NCI-H1105 (cell line): ENCODE measurements around the gene SH3PXD2A.
"Not testable (repeated sequence)": the region's sequence is repeated elsewhere in the genome, so short reads cannot be mapped to it uniquely, and the experiment has no call there.

Experiments used
- DNase-seq: peaks from one replicate; lab custom pipeline; 2025; lab: John Stamatoyannopoulos, UW

Gene SH3PXD2A

DNA sequence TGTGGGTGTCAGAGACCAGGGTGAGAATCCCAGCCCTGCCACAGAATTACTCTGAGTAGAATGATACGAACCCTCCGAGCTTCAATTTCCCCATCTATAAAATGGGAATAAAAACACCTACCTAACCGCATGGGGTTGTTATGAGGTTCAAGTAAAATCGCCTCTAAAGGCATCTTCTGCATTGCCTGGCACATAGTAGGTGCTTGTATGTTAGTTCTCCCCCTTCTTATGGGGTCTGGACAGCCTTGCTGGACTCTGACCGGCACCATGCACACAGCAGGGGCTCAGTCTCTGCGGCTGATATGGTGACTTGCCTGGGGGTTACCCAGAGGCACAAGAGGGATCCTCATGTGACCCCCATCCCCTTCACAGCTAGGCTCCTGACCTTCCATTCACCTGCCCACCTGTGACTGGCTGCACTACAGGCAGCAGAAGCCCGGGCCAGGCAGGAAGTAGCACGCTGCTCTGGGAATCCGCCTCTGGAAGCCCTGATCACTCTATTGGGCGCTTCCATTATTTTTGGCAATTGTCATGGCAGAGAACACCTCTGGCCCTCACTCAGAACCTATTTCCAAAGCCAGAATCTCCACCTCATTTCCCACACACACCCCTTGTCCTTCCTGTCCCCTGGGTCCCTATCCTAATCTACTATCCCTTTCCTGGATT, 6.0 kb downstream of the SH3PXD2A start:
- no peak for DNase-seq

DNA sequence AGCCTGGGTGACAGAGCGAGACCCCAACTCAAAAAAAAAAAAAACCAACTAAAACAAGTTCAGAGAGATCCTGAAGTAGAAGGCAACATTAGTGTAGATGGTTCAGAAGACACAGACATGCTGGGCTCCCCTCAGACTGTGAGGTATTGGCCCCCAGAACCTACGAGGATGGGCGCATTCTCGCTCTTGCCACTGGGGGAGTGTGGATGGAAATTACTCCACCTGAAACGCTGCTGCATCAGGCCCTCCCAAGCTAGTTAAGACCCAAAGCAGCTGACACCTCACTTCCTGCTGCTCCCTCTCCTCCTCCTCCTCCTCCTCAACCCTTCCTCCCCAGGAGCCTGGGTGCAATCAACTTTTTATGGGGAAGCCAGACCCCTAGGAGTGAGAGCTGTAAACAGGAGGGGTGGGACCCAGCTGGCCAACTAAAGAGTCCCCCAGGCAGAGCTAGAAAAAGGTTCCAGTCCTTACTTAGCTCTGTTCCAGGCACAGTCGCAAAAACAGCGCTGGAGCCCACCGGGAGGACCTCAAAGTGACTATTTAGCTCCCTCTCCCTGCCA, 7.4 kb downstream of the SH3PXD2A start:
- DNase-seq = no peak

DNA sequence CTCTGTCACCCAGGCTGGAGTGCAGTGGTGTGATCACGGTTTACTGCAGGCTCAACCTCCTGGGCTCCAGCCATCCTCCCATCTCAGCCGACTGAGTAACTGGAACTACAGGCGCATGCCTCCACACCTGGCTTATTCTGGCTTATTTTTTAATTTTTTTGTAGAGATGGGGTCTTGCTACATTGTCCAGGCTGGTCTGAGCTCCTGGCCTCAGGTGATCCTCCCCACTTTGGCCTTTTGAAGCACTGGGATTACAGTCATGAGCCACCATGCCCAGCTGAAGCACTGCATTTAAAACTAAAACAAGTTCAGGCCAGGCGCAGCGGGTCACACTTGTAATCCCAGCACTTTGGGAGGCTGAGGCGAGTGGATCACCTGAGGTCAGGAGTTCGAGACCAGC, 8.0 kb downstream of the SH3PXD2A start:
- no peak for DNase-seq

DNA sequence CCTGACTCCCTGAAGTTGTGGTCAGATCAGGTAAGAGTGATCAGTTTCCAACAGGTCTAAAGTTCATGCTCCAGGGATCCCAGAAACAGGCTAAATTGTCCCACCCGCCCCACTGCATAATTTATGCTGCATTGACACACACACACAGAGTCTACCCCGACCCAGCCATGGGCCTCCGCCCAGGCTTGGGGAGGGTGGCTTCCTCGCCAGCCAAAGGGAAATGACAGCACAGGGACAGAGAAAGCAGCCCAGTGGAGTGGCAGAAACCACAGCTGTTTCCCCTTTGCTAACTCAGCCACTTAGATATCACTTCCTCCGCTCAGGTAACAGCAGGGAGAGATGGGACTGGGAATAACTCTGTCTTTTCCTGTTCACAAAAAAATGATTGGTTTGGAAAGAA, 9.4 kb downstream of the SH3PXD2A start:
- DNase-seq = no peak

DNA sequence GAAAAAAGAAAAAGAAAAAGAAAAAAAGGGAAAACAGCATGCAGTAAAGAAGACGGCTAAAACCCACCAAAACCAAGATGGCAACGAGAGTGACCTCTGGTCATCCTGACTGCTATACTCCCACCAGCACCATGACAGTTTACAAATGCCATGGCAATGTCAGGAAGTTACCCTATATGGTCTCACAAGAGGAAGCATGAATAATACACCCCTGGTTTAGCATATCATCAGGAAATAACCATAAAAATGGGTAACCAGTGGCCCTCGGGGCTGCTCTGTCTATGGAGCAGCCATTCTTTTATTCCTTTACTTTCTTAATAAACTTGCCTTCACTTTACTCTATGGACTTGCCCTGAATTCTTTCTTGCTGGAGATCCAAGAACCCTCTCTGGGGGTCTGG, 10.0 kb downstream of the SH3PXD2A start:
- not testable (repeated sequence) for DNase-seq

DNA sequence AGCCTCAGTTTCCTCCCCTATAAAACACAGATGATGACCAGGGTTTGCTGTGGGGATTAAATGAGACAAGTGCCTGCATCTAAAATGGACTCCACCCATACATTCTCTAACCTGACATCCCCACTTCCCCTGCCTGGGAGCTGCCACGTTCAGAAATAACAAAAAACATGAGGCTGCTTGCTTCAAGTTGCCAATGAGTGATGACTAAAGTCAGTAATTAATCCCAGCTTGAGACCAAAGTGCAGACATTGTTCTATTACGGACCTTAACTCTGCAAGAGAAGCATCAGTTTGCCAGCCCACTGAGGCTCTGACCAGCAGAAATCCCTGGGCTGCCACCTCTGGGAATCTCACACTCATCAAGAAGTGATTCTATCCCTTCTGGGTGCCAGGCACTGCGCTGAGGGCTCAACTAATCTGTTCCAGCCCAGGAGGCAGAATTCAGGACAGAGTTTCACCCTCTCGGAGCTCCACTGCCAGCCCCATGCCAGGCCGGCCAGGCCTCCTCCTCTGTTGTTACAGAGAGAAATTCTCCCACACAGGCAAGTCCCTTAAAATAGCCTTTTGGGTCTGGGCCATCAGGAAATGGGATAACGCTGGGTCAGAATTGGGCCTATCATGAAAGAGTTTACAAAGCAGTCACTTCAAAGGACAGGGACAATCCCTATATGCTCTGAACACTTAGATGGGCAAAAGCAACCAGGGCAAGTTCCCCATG, 11.4 kb downstream of the SH3PXD2A start:
- no peak for DNase-seq

DNA sequence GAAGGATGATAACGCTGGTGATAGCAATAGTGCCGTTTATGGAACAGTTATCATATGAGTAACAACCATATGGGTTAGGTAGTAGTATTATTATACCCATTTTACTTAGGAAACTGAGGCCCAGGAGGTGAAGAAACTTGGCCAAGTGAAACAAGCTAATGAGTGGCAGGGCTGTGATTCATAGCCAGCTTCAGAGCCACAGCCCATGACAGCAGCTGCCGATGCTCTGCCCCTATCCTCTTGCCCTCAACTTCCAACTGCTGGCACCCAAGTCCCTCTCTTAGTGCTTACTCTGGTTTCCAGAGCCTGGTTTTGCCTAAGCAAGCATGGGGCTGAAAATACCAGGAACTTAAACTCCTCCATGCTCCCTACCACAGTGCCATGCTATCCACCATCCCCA, 12.3 kb downstream of the SH3PXD2A start:
- DNase-seq = no peak

DNA sequence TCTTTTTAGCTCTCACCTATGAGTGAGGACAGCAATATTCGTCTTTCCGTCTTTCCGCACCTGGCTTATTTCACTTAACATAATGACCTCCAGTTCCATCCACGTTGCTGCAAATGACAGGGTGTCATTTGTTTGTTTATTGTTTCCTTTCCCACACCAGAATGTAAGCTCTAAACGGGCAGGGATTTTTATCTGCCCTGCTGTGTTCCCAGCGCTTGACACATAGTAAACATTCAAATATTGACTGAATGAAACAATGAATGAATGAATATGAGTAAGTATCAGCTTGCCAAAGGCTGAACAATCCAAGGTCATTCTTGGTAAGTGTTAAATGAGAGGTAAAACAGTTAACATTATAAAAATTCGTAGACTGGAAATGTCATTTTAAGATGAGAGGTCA, 12.8 kb downstream of the SH3PXD2A start:
- no peak for DNase-seq

DNA sequence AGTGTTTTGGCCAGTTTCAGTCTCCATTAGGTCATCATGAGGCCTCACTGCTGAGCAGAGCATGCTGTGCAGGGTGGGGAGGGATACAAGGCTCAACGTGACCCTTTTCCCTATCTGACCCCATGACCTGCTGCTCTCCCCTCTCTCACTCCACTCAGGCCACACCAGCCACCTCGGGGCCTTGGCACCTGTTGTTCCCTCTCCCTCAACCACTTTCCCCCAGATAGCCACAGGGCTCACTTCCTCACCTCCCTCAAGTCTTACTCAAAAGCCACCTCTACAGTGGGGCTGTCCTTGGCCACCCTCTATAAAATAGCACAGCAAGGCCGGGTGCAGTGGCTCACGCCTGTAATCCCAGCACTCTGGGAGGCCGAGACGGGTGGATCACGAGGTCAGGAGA, 13.9 kb downstream of the SH3PXD2A start:
- DNase-seq = no peak

DNA sequence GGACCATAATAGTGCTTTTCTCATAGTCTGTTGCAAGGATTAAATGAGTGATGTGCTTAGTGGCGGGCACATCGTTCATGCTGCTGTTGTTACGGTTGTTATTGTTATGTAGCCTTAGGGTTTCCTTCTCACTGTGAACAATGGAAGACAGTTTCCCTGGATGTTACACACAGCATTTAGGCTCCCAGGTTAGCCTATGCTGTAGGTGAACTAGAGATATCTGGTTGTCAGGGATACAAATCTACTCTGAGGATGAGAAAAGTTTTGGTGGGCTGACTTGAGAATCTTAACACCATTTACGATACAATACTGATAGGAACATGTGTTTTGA, 14.7 kb downstream of the SH3PXD2A start:
- DNase-seq = no peak

DNA sequence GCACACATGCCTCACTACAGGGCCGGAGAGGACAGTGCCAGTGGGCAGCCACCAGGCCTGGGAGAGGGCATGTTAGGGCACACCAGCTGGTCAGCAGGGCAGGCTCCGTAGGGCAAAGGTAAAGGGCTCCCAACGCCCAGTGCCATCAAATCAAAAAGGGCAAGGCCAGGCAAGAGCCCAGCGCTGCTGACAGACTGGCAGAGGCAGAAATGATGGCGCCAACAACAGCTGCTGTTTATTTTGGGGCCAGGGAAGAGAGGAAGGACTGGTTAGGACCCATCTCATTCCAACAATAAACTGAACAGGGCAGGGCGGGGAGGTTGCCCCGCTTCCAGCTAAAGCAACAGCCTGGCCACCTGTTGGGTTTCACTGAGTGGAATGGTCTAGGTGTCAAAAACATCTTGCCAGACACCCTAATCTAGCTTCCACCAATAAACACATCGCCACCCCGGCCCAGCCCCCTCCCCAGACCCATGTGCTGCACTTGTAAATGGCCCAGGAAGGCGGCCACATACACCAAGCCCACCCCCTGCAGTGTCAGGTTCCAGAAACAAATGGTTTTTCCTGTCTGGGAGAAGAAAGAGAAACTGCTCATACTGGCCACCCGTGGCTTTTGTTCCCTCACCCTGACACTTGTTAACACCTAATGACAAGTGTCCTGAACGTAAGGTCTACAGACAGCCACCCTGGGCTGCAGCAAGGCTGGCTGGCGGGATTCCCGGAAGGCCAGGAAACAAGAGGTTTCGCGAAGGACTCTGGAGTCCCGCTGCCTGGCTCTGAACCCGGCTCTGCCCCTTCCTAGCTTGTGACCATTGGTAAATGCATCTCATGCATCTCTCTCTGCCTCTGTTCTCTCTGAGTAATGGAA, 15.3 kb downstream of the SH3PXD2A start:
- DNase-seq = no peak

DNA sequence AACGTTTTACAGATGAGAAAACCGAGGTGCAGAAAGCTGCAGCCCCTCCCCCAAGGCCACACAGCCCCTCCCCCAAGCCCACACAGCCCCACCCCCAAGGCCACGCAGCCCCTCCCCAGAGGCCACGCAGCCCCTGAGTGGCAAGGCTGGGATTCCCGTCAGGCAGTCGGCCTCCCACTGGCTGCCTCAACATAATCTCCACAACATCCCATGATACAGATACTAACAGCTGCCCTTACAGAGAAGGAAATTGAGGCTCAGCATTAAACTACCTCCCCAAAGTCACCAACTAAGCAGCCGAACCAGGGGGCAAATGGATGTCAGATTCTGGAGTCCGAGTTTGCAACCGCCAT, 15.9 kb downstream of the SH3PXD2A start:
- no peak for DNase-seq

DNA sequence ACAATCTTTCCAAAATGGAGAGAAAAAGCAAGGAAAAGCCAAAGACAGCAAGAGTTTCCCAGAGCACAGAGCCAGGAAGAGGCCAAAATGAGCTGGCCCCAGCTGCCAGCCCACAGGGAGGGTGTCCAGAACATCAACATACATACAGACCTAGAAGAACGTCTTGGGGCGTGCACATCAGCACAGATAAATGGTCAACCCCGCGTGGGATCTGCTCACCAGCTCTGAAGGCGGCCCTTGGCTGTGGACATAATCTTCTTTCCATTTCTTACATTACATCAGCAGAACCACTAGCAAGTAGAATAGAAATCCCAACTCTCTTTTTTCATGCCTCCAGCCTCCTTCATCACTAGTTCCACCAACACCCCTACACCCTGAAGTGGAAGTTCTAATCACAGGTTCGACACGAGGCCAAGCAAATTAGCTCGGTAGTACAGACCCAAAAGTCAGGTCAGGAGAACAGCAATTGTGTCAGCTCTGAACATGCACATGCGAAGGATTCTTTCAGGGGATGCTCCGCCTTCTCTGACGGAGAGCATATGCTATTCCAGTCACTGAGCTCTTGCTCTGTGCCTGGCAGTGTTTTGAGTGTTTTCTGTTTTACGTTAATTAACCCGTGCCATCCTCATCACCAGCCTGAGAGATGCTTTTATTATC, 16.4 kb downstream of the SH3PXD2A start:
- no peak for DNase-seq

DNA sequence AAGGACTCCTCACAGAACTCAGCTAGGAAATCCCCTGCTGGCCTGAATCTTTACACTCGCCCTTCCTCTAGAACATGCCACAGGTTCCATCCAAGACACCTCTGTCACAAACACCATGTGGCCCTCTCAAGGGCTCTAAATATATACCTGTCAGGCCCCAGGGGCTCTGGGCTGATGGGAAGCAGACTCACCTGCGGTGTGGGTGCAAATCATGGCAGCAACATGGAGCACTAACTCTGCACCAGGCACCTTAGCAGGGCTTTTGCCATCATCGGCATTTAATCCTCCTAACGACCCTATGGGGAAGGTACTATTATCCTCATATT, 17.3 kb downstream of the SH3PXD2A start:
- DNase-seq = no peak

DNA sequence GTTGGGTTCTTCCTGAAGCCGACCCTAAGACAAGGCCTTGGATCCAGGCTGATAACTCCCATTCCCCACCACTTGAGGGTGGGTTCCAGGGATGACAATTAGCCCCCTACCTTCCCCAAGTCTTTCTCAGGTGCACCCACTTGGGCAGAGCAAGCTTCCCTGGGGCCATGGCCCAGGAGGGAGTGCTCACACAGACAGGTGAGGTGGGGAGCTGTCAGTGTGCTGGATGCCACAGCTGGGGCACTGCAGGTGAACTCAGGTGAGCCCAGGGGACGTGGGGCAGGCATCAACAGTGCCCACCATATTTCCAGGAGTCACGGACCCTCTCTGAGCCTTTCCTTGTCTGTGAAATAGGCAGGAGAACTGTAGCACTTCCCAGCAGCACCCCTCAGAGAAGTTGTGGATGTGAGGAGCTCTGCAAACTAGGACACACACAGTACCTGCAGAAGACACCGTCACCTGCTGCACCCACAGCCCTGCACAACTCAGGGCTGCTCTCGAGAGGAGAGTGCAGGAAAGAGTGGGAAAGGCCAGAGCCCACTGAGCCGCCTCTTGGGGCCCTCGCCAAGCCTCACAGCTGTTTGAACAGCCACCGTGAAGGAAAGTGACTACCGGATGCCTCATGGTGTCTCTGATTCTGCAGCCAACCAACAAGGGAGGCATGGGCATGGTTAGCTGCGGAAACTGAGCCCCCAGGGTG, 17.9 kb downstream of the SH3PXD2A start:
- DNase-seq = no peak

DNA sequence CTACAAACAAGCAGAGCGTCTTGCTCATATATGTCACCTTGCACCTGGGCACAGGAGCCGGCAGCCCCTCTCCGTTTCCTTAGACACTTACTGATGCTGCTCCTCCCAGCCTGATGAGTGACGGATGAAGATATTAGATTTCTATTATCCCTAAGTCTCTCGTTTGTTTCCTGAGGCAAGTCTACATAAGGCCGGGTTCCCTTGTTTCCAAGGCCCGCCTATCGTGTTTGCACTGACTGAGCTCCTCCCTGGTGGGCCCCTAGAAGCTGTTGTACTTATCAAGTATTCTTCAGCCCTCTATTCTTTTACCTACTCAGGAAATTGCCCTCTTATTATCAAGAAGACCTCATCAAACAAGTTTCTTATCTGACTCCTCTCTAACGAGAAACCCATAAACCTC, 18.5 kb downstream of the SH3PXD2A start:
- no peak for DNase-seq

DNA sequence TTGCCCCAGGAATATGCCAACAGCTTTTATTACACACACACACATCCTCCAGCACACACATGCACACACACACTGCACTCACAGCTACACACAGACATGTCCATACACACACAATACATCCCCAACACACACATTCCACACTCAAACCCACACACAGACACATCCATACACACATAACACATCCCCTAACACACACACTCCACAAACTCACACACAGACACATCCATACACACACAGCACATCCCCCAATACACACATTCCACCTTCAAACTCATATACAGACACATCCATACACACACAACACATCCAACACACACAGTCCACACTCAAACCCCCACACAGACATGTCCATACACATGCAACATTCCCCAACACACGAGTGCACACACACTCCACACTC, 19.1 kb downstream of the SH3PXD2A start:
- DNase-seq = no peak

DNA sequence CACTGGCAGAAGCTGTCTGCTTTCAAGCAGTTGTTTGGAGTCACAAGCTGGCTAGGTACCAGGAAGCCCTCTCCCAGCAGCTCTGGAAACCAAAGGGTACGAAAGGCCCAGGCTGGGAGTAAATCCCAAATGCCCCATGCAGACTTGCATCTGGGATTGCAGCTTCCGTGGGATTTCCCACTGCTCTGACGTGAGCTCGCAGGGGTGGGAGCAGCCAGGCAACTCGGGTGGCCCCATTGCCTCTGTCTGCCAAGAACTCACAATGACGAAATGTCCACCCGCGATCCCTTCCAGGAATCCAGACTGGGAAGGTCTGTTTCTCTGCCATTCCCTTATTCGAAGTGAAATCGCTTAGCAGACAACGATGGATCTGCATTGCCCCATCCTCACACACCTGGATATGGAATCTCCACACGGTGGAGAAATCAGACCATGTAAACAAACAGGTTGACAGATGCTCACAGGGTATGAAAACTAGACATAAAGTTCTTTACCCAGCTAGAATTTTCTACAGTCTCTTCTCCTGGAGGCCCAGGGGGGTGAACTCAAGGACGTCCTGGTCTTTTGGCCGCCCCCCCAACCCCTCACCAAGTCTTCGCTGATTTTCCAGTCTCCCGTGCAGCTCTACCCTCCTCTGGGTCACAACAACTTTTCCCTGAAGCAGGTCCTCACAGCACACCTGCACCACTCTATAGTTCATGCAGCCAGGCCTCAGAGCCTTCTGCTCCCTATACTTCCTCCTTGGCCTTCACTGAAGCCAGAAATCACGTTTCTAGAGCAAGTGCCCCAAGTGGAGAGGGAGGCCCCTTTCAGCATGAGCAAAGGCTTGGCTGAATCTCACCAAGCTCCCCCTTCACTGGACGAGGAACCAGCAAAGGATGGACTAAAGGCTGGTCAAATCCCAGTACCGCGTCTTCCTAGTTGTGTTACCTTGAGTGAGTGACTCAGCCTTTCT, 20.0 kb downstream of the SH3PXD2A start:
- DNase-seq = no peak

DNA sequence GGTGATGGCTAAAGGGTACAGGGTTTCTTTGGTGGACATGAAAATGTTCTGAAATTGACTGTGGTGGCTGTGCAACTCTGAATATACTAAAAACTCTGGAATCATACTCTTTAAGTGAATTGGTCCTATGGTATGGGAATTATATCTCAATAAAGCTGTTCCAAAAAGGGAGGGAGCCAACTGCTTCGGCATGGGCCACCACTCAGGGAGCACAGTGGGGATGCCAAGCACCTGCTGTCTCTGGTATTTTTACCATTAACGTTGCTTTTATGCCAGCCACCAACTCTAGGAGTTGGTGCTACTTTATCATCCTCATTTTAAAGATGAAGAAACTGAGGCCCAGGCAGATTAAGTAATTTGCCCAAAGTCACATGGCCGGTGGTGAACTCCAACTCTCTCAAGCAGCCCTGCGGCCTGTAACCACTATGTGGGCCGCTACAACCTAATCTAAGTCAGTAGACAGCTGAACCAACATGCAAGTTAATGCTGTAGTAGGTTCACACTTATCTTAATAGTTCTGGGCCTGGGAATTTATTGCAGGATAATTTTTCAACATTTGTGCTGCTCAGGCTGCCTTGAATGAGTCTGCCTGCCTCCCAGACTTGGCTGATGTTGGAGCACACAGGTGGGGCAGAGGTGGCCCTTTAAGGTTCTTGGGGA, 20.8 kb downstream of the SH3PXD2A start:
- no peak for DNase-seq

DNA sequence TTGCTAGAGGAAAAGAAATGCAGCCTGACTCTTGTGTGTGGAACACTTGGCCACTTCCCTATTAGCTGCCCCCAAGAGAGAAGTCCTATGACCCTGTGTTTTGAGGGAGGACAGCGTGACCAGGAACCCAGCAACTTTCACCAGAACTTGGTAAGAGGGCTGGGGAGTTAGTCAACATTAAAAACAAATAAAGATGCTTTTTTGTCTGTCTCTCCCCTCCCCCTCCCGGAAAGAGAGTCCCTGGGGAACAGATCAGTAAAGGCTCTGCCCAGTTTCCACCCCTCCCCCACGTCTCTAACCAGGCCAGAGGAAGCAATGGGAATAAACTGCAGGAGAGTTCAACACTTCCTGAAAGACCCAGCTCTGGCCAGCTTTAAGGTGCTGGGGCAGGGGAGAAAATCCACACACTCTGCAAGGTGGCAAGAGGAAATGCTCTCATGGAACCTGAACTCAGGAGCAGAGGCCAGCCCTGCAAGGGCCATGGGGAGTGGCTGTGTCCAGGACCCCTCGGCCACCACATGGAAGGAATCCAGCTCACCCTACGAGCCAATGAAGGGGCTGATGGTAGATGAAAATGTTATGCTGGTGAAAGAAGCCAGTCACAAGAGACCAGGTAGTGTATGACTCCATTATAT, 21.5 kb downstream of the SH3PXD2A start:
- no peak for DNase-seq
